ENCODE results near the gene PIK3CG.
A peak's percentile ranks its signal among the peaks of the same experiment; 100 is the strongest.
"Not testable (repeated sequence)": the region's sequence is repeated elsewhere in the genome, so short reads cannot be mapped to it uniquely, and the experiment has no call there.

The PIK3CG gene

GRCh38 chr7:106938803-106939202, 73.7 kb downstream of the PIK3CG start:
- DNase-seq (ENCODE audit: low spot score): no peak

GRCh38 chr7:106944035-106944665, 79.1 kb downstream of the PIK3CG start:
- no peak for DNase-seq (ENCODE audit: low spot score)

GRCh38 chr7:106947244-106947728, 82.2 kb downstream of the PIK3CG start:
- peak; percentile 79 for DNase-seq (ENCODE audit: low spot score)

GRCh38 chr7:106952001-106952657, 87.0 kb downstream of the PIK3CG start:
- DNase-seq (ENCODE audit: low spot score): no peak

- DNase-seq (ENCODE audit: low spot score): no peak
These were observed 87.7 kb downstream of the PIK3CG start for GRCh38 chr7:106952658-106953231.

GRCh38 chr7:106954840-106955239, 89.8 kb downstream of the PIK3CG start:
- DNase-seq (ENCODE audit: low spot score): no peak

- DNase-seq (ENCODE audit: low spot score): not testable (repeated sequence)
These were observed 90.8 kb downstream of the PIK3CG start for GRCh38 chr7:106955857-106956256.

All from iPS-NIHi11 (cell line).